H9 (cell line): Measurements from ENCODE around the gene HCN2. TPM values are rescaled to one million over a fixed set of nuclear protein-coding genes. Genes with fewer than 3 reads are reported as not detected.

ENCODE experiments used
- DNase-seq: peaks from one replicate; pipeline ENCODE4 v3.0.0-alpha.2; 2017
- H2AFZ ChIP-seq: one replicate; pipeline ENCODE4 v1.6.1; 2013; ENCODE audit warnings: mild to moderate bottlenecking, low read length, control low read depth, moderate library complexity
- H2AK5ac ChIP-seq: 2 replicates; pipeline ENCODE4 v1.6.1; 2013; ENCODE audit warnings: low read length, control low read depth, mixed read lengths; ENCODE audit not compliant: insufficient read length
- H2BK120ac ChIP-seq: one replicate; pipeline ENCODE4 v1.6.1; 2013; ENCODE audit warnings: low read depth, mild to moderate bottlenecking, low read length, control low read depth, inconsistent platforms; ENCODE audit not compliant: poor library complexity, severe bottlenecking
- H2BK12ac ChIP-seq: 2 replicates; pipeline ENCODE4 v1.6.1; 2013; ENCODE audit warnings: low read length, control low read depth, mixed read lengths, low read depth; ENCODE audit not compliant: insufficient read length
- H2BK15ac ChIP-seq: 2 replicates; pipeline ENCODE4 v1.6.1; 2013; ENCODE audit warnings: low read depth, low read length, control low read depth
- H2BK20ac ChIP-seq: one replicate; pipeline ENCODE4 v1.6.1; 2013; ENCODE audit warnings: low read depth, mild to moderate bottlenecking, low read length, control low read depth, inconsistent platforms; ENCODE audit not compliant: poor library complexity, severe bottlenecking
- H2BK5ac ChIP-seq: 2 replicates; pipeline ENCODE4 v1.6.1; 2013; ENCODE audit warnings: low read length, control low read depth, mixed read lengths; ENCODE audit not compliant: insufficient read length
- H3K14ac ChIP-seq: 2 replicates; pipeline ENCODE4 v1.6.1; 2013; ENCODE audit warnings: low read length, control low read depth; ENCODE audit not compliant: insufficient read depth
- H3K18ac ChIP-seq: 2 replicates; pipeline ENCODE4 v1.6.1; 2013; ENCODE audit warnings: low read depth, mild to moderate bottlenecking, mixed read lengths, low read length, control low read depth; ENCODE audit not compliant: insufficient read length
- H3K23ac ChIP-seq: 2 replicates; pipeline ENCODE4 v1.6.1; 2013; ENCODE audit warnings: low read length, control low read depth, mixed read lengths, low read depth; ENCODE audit not compliant: insufficient read length
- H3K23me2 ChIP-seq: 2 replicates; pipeline ENCODE4 v1.6.1; 2013; ENCODE audit warnings: low read depth, mild to moderate bottlenecking, mixed read lengths, low read length, control low read depth; ENCODE audit not compliant: insufficient read length, poor library complexity, severe bottlenecking
- H3K27ac ChIP-seq: 2 replicates; pipeline ENCODE4 v1.5.1; 2013; ENCODE audit warnings: low read length, control low read depth, mixed read lengths, low read depth; ENCODE audit not compliant: insufficient read length
- H3K27me3 ChIP-seq: 2 replicates; pipeline ENCODE4 v1.6.1; 2013; ENCODE audit warnings: low read length, control low read depth, inconsistent platforms; ENCODE audit not compliant: insufficient read depth
- H3K4ac ChIP-seq: 2 replicates; pipeline ENCODE4 v1.6.1; 2013; ENCODE audit warnings: low read depth, mild to moderate bottlenecking, control low read depth, inconsistent platforms, low read length, moderate library complexity
- H3K4me1 ChIP-seq: 2 replicates; pipeline ENCODE4 v1.6.1; 2013; ENCODE audit warnings: low read length, control low read depth, inconsistent platforms; ENCODE audit not compliant: insufficient read depth
- H3K4me2 ChIP-seq: 2 replicates; pipeline ENCODE4 v1.6.1; 2013; ENCODE audit warnings: low read length, control low read depth, mixed read lengths; ENCODE audit not compliant: insufficient read length, insufficient read depth
- H3K56ac ChIP-seq: 2 replicates; pipeline ENCODE4 v1.6.1; 2013; ENCODE audit warnings: low read depth, mild to moderate bottlenecking, mixed read lengths, low read length, control low read depth; ENCODE audit not compliant: insufficient read length
- H3K79me1 ChIP-seq: 2 replicates; pipeline ENCODE4 v1.6.1; 2013; ENCODE audit warnings: low read depth, mild to moderate bottlenecking, moderate library complexity, low read length, control low read depth, inconsistent platforms; ENCODE audit not compliant: insufficient read depth, poor library complexity, severe bottlenecking
- H3K79me2 ChIP-seq: 2 replicates; pipeline ENCODE4 v1.6.1; 2013; ENCODE audit warnings: low read length, control low read depth, inconsistent platforms; ENCODE audit not compliant: insufficient read depth
- H3K9ac ChIP-seq: 2 replicates; pipeline ENCODE4 v1.6.1; 2013; ENCODE audit warnings: low read length, control low read depth, mixed read lengths; ENCODE audit not compliant: insufficient read length; ENCODE audit errors: extremely low read depth
- H3K9me3 ChIP-seq: one replicate; pipeline ENCODE4 v1.6.1; 2013; ENCODE audit warnings: low read depth, low read length, inconsistent platforms; ENCODE audit not compliant: control insufficient read depth
- H3T11ph ChIP-seq: one replicate; pipeline ENCODE4 v1.6.1; 2013; ENCODE audit warnings: mild to moderate bottlenecking, low read length, control low read depth, inconsistent platforms
- H4K20me1 ChIP-seq: one replicate; pipeline ENCODE4 v1.6.1; 2013; ENCODE audit not compliant: control insufficient read depth, insufficient read length, insufficient read depth
- H4K5ac ChIP-seq: 2 replicates; pipeline ENCODE4 v1.6.1; 2013; ENCODE audit warnings: low read depth, mild to moderate bottlenecking, mixed read lengths, low read length, control low read depth; ENCODE audit not compliant: insufficient read length
- H4K8ac ChIP-seq: replicated peaks from 2 replicates; pipeline ENCODE4 v1.6.1; 2013; ENCODE audit warnings: low read length, control low read depth, mixed read lengths, low read depth; ENCODE audit not compliant: insufficient read length
- H4K91ac ChIP-seq: 2 replicates; pipeline ENCODE4 v1.6.1; 2013; ENCODE audit warnings: low read depth, mild to moderate bottlenecking, moderate library complexity, mixed read lengths, low read length, control low read depth; ENCODE audit not compliant: insufficient read length
- H3K27ac Mint-ChIP-seq, 3 experiments: 2 replicates in 2 of 3; 3 replicates in 1 of 3; pipeline ENCODE4 v1.8.0; 2020 to 2021; ENCODE audit warnings: mixed read lengths in 3 of 3, mild to moderate bottlenecking in 1 of 3, moderate library complexity in 1 of 3
- H3K27me3 Mint-ChIP-seq: 2 replicates; pipeline ENCODE4 v1.8.0; 2021; ENCODE audit warnings: low read depth, mild to moderate bottlenecking, moderate library complexity, mixed read lengths
- H3K36me3 Mint-ChIP-seq, 3 experiments: 2 replicates in 2 of 3; 3 replicates in 1 of 3; pipeline ENCODE4 v1.8.0; 2020 to 2021; ENCODE audit warnings: low read depth in 3 of 3, mixed read lengths in 3 of 3; ENCODE audit not compliant: insufficient read depth in 1 of 3
- H3K4me1 Mint-ChIP-seq, 2 experiments: 2 replicates each; pipeline ENCODE4 v1.8.0; 2020; ENCODE audit warnings: mixed read lengths in 2 of 2
- H3K4me3 Mint-ChIP-seq, 2 experiments: 2 replicates in 1 of 2; 3 replicates in 1 of 2; pipeline ENCODE4 v1.8.0; 2020 to 2021; ENCODE audit warnings: mild to moderate bottlenecking in 2 of 2, mixed read lengths in 2 of 2, moderate library complexity in 1 of 2
- H3K9me3 Mint-ChIP-seq, 2 experiments: 2 replicates in 1 of 2; 3 replicates in 1 of 2; pipeline ENCODE4 v1.8.0; 2020; ENCODE audit warnings: mild to moderate bottlenecking in 2 of 2, mixed read lengths in 2 of 2, moderate library complexity in 1 of 2
- WGBS: extraction: QIAGEN DNeasy Blood & Tissue Kit; methylation state at CpG from one replicate; pipeline ENCODE4 v1.1.7; 2013; ENCODE audit warnings: missing lambda C conversion rate, low lambda C conversion rate, mixed read lengths; ENCODE audit not compliant: insufficient read length; ENCODE audit errors: extremely low coverage; 5-methylcytosine and 5-hydroxymethylcytosine counted together
- total RNA-seq: library from RNA; stranded (reverse); gene quantifications from 2 replicates; pipeline ENCODE4 v1.2.1, GENCODE V29; 2021
- TF ChIP-seq, protein P1 (sequence below): fragments of 200-600 bp; sonication (generic); conservative IDR thresholded peaks from 3 replicates; pipeline ENCODE4 v1.8.0; 2021; ENCODE audit warnings: antibody characterized with exemption, mild to moderate bottlenecking

HCN2 gene
- total RNA-seq, 1 experiment from 2014 or later = 3.7 TPM

DNA sequence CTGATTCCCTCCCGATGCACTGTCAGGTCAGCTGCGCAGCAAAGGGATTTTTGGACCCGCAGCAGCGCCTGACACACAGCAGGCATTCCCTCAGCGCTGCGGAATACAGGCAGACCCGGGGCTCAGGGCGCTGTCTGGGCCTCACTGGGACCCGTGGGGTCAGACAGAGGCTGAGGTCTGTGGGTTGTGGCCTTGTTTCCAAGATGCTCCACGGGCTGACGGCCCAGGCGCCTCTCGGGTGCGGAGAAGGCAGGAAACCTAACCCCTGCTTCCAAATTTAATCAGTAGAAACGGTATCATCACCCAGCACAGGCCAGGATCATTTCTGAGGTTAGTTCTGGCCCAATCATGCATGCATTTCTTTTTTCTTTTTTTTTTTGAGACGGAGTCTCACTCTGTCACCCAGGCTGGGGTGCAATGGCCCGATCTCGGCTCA is 74.0 kb downstream of the HCN2 start:
- Histone ChIP-seq H3K27ac (no peak overlapping the region), H4K5ac (no peak overlapping the region), H2BK120ac (no peak overlapping the region), H3K9ac (no peak overlapping the region), H2BK15ac (no peak overlapping the region), H4K20me1 (peaks cover 6% of the 10 kb centered on the region), H2BK12ac (no peak overlapping the region), H4K91ac (no peak overlapping the region), H4K8ac (no peak overlapping the region), H3K4me2 (peak overlapping the region; percentile 22), H3K18ac (no peak overlapping the region), H3K14ac (no peak overlapping the region), H2AFZ (no peak overlapping the region), H3K27me3 (no peaks in the 10 kb centered on the region), H3K79me2 (peaks cover 38% of the 10 kb centered on the region; the same call in 1 of the 2 replicates), H2BK5ac (no peak overlapping the region), H3K23ac (no peak overlapping the region), H2AK5ac (no peak overlapping the region), H3K23me2 (peaks cover 7% of the 10 kb centered on the region), H2BK20ac (no peak overlapping the region), H3K56ac (no peak overlapping the region), H3T11ph (no peak overlapping the region), H3K4ac (no peak overlapping the region), H3K79me1 (no peaks in the 10 kb centered on the region), H3K4me1 (no peaks in the 10 kb centered on the region; the same call in 1 of the 2 replicates), H3K9me3 (no peaks in the 10 kb centered on the region)
- WGBS = no CpG with 5 or more reads among the region's 18 CpGs
- Mint-ChIP-seq H3K27ac (no peak overlapping the region), H3K4me1 (peaks cover 13 to 18% of the 10 kb centered on the region in 2 experiments), H3K27me3 (peaks cover 22% of the 10 kb centered on the region), H3K9me3 (peaks cover 7 to 10% of the 10 kb centered on the region in 2 experiments; a peak in 4 of 5 replicates), H3K4me3 (peak overlapping the region; percentile 67 to 74), H3K36me3 (peaks cover 0 to 2% (median 0%) of the 10 kb centered on the region in 3 experiments; a peak in 3 of 7 replicates)
- TF ChIP-seq, protein P1, sequence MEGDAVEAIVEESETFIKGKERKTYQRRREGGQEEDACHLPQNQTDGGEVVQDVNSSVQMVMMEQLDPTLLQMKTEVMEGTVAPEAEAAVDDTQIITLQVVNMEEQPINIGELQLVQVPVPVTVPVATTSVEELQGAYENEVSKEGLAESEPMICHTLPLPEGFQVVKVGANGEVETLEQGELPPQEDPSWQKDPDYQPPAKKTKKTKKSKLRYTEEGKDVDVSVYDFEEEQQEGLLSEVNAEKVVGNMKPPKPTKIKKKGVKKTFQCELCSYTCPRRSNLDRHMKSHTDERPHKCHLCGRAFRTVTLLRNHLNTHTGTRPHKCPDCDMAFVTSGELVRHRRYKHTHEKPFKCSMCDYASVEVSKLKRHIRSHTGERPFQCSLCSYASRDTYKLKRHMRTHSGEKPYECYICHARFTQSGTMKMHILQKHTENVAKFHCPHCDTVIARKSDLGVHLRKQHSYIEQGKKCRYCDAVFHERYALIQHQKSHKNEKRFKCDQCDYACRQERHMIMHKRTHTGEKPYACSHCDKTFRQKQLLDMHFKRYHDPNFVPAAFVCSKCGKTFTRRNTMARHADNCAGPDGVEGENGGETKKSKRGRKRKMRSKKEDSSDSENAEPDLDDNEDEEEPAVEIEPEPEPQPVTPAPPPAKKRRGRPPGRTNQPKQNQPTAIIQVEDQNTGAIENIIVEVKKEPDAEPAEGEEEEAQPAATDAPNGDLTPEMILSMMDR = no peak
- DNase-seq = no peak
